Suprapubic skin (tissue), 3 donors: ENCODE results near the gene RABAC1.

Experiments used
- POLR2A ChIP-seq, 2 donors: fragments of 450-650 bp; IDR thresholded peaks; one replicate each; pipeline ENCODE4 v1.6.1; 2017; ENCODE audit warnings: antibody characterized with exemption in 2 of 2, mild to moderate bottlenecking in 2 of 2, moderate library complexity in 2 of 2
- TF ChIP-seq, protein P1 (sequence below), 2 donors: fragments of 200-600 bp in 1 of 2; fragments of 450-650 bp in 1 of 2; sonication (generic) in 1 of 2; IDR thresholded peaks; one replicate each; pipeline ENCODE4 v1.5.1; 2016 to 2019; ENCODE audit warnings: antibody characterized with exemption in 2 of 2, mild to moderate bottlenecking in 1 of 2, moderate library complexity in 1 of 2

DNA sequence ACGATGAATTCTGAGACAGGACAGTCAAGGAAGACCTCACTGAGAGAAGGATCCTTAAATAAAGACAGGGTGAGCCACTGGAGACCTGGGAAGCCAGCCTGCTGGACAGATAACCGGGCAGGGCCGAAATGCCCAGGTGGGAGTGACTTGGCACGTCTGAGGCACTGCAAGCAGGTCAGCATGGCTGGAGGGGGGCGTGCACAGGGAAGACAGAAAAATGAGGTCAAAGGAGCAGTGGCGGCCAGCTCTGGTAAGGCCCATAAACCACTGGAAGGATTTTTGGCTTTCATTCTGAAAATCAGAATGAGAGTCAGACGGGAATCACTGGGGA, 40.7 kb upstream of the RABAC1 start:
- TF ChIP-seq POLR2A (IDR thresholded peaks at IDR 0.05): no peak
- TF ChIP-seq, protein P1, sequence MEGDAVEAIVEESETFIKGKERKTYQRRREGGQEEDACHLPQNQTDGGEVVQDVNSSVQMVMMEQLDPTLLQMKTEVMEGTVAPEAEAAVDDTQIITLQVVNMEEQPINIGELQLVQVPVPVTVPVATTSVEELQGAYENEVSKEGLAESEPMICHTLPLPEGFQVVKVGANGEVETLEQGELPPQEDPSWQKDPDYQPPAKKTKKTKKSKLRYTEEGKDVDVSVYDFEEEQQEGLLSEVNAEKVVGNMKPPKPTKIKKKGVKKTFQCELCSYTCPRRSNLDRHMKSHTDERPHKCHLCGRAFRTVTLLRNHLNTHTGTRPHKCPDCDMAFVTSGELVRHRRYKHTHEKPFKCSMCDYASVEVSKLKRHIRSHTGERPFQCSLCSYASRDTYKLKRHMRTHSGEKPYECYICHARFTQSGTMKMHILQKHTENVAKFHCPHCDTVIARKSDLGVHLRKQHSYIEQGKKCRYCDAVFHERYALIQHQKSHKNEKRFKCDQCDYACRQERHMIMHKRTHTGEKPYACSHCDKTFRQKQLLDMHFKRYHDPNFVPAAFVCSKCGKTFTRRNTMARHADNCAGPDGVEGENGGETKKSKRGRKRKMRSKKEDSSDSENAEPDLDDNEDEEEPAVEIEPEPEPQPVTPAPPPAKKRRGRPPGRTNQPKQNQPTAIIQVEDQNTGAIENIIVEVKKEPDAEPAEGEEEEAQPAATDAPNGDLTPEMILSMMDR (IDR thresholded peaks at IDR 0.05): no peak
